SK-N-SH (cell line): ENCODE data around the gene HGS.

Experiments used
- CTCF ChIP-seq: fragments of 200-600 bp; sonication (generic); IDR thresholded peaks from 2 replicates; pipeline ENCODE4 v1.6.1; 2017; ENCODE audit warnings: antibody characterized with exemption, mild to moderate bottlenecking, moderate library complexity
- ELF1 ChIP-seq: IDR thresholded peaks from 2 replicates; pipeline ENCODE4 v1.4.0; 2012
- FOXM1 ChIP-seq: IDR thresholded peaks from 2 replicates; pipeline ENCODE4 v1.4.0; 2012; ENCODE audit warnings: low read depth, mild to moderate bottlenecking
- MAX ChIP-seq: IDR thresholded peaks from 2 replicates; pipeline ENCODE4 v1.4.0; 2012; ENCODE audit warnings: low read depth
- MXI1 ChIP-seq: IDR thresholded peaks from 2 replicates; pipeline ENCODE4 v1.6.1; 2012; ENCODE audit warnings: mild to moderate bottlenecking, low read depth, low read length, improper control_type of control experiment
- PBX3 ChIP-seq: IDR thresholded peaks from 2 replicates; pipeline ENCODE4; 2012
- POLR2AphosphoS5 ChIP-seq: IDR thresholded peaks from 2 replicates; pipeline ENCODE4 v1.6.1; 2012; ENCODE audit warnings: low read depth, low read length
- REST ChIP-seq: IDR thresholded peaks from 2 replicates; pipeline ENCODE4 v1.6.1; 2012; ENCODE audit warnings: mild to moderate bottlenecking, low read depth, low read length, moderate library complexity
- TAF1 ChIP-seq: IDR thresholded peaks from 2 replicates; pipeline ENCODE4 v1.6.1; 2012; ENCODE audit warnings: low read depth, mild to moderate bottlenecking, low read length, moderate library complexity, borderline replicate concordance
- USF1 ChIP-seq: IDR thresholded peaks from 2 replicates; pipeline ENCODE4 v1.4.0; 2012; ENCODE audit warnings: low read depth, borderline replicate concordance
- YY1 ChIP-seq: IDR thresholded peaks from 2 replicates; pipeline ENCODE4 v1.4.0; 2012; ENCODE audit warnings: low read depth, mild to moderate bottlenecking

- no peak for TF ChIP-seq USF1
- no peak for TF ChIP-seq REST
- TF ChIP-seq YY1, result no peak
- TF ChIP-seq CTCF, result peak; percentile 29; the same call in 1 of the 2 replicates
- no peak for TF ChIP-seq PBX3
- TF ChIP-seq MAX, result no peak
- TF ChIP-seq TAF1, result no peak
- TF ChIP-seq ELF1, result no peak
- TF ChIP-seq POLR2AphosphoS5, result no peak; the same call in 1 of the 2 replicates
- no peak for TF ChIP-seq MXI1
- no peak for TF ChIP-seq FOXM1
These were observed 17.7 kb downstream of the HGS start for GRCh38 chr17:81701288-81702071.
